NCI-H524 (cell line): Measurements from ENCODE around the gene MSI2.
"Not testable (repeated sequence)": the region's sequence is repeated elsewhere in the genome, so short reads cannot be mapped to it uniquely, and the experiment has no call there.

ENCODE experiments used
- DNase-seq, 2 experiments: peaks; one replicate each; lab custom pipeline; 2025; lab: John Stamatoyannopoulos, UW

Gene MSI2

DNA sequence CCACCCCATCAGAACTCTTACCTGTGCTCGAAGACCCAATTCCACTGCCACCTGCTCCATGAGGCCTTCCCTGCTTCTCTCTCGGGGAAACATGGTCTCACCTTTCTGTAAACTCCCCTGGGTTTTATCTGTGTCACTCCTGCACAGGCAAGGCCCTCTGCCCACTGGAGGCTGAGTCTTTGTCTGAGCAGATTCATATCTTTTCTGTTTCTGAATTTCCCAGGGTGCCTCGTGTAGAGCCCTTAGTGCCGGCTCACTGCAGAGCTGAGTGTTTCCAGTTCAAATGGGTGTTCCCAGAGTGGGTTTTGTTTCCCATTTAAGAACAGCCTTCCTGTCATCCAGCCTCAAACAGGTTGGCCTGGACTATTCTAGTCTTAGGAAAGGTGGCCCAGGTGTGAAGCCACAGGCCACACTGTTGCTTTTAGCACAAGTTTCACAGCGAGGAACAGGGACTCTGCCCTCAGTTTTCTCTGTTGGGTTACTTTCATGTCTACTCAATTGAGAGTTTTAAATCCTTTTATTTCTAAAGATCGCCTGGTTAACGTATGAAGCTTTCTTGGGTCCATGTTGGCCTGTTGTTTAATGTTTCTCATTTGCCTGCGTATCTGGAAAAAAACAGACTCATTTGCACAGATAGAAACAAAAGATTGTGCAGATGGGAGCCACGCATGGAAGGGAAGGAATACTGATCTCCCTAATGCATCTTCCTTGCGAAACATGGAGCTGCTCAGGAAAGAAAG lies 228.7 kb downstream of the MSI2 start:
- no peak for DNase-seq

DNA sequence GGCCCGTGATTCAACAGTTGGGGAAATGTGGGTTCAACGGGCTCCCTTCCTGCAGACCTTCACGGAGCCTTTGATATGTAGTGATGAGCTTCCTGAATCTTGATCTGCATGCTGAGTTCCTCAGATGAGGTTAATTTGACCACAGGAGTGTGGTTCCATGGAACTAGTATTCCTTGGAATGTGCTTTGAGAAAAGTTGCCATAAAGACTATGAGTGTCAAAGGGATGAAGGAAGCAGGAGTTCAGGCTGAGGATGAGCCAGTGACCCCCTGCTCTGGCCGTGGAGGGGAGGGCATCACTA lies 229.2 kb downstream of the MSI2 start:
- DNase-seq: no peak

DNA sequence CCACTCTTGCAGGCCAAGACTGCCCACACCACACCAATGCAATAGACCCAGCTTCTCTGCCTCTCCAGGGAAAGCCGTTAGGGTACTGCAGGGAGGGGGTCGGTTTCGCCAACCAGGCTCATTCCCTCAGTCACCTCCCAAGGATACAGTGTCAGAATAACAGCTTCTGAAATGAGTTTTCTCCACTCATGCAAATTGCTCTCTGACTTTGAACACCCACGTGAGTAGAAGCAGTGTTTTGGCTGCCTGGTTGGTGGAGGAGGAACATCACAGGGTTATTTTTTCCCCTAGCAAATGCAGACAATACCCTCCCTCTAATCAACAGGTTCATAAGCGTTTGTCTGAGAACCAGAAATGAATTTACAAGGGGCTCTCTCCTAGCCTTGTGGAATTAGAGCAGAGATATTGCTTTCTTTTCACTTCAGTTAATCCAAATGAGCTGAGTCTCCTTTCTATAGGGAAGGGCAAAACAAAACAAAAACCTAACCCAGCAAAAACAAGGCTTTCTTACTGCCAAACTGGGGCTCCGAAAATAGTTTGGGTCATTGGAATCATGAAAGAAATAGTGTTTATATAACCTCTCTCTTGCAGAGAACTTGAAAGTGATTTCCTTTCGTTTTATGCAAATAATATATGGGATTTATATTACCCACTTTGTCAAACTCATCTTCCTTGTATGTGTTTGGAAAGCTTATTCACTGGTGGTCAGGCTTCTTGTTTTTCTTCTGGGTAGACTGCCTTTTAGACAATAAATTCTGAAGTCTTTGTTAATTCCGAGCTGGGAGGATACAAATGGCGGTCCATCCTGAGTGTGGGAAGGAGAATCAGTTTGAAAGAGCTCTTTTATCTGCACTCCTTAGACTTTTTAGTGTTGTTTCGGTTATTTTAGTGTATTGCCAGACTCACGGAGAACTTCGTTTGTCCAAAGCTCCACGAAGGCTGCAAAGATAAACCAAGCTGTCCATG lies 229.9 kb downstream of the MSI2 start:
- no peak for DNase-seq

DNA sequence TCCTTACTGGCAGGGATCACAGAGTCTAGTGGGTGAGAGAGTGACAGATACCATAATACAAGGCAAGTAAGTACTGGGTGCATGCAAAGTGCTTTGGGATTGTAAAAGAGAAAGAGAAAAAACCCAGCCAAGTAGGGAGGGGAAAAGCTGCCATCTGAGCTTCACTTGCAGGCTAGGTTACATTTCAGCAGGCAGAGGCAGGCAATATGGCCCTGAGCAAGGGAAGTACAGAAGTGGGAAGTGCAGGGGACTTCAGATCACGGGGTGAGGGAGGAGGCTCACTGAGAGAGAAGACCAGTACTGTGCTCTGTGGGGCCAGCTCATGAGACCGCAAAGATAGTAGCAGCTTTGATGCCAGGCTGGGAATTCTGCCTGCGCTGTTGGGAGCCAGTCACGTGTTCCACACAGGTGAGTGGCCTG lies 230.6 kb downstream of the MSI2 start:
- DNase-seq: no peak

DNA sequence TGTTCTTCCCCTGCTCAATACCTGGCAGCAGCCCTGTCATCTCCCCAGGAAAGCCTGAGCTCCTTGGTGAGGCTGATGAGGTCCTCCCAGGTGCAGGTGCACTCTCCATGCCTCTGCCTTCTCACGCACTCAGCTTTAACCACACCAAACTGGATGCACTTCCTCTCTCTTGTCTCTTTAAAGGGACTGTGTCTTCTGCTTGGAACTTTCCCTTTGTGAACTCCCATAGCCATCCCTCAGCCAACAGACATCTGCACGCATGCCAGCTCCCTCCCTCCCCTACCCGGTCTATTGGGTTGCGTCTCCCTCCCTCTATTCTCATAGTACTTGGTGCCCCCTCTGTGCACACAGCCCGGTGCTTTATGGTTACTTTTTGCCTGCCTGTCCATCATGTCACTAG lies 231.2 kb downstream of the MSI2 start:
- DNase-seq: no peak

DNA sequence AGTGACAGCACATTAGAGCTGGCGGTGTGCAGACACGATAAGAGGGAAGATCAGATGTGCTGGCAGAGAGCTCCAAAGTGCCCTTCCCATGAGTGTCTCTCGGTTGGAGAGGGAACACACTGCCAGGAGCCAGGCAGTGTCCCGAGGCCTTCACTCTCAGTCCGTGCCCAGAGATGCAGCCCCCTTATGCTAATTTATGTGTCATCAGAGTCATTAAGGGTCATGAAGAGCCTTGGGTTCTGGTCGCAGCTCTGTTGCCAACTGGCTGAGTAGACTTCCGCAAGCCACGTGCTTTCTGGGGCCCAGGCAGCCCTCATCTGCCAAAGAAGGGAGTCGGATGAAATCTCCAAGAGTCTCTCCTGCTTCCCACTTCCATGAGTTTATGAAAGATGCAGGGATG lies 232.5 kb downstream of the MSI2 start:
- DNase-seq: no peak

DNA sequence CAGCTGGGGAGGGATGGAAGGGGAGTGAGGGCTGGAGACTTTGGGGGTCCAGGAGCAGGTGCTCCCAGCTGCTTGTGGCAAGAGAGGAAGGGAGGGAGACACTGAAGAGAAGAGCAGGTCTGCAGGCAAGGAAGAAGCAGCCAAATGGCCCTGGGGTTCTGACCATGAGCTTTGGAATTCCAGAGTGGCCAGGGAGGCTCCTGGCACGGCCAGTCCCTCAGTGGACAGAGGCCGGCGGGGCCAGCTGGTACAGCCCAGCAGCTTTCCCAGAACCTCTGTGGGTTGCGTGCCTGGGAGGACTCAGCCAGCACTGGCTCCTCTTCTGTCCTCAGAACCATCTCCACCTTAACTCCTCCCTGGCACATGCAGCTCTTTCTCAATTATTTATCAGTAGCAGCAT lies 233.0 kb downstream of the MSI2 start:
- DNase-seq: no peak

DNA sequence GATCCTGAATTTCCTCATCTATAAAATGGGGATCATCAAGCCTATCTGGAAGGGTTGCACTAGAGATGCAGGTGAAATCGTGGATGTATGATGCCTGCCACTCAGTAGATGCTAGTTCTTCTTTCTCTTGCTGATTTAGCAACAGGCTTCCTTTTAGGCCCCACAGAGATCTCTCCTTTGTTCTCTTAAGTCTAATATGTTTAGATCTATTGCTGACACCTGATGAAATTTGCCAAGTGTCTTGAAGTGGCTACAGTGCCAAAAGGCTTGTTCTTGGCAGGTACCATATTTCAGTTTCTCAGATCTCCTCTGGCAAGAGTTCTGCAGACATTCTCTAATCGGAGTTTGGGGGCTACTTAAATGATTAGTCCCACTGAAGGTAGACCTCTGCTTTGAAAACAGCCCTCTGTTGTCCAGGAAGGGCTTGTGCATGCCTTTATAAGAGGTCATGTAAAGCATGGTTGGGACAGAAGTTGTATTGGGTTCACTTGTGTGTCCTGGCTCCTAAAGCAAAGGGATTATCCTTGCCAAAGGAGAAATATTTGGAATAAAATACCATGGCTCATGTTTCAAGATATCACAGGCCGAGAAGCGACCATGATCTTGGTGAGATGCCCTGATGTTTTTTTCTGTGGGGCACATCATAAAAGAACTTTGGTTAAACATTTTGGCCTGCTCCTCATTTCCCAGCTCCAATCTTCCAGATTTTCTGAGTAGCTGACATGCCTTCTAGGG lies 234.0 kb downstream of the MSI2 start:
- DNase-seq: no peak

DNA sequence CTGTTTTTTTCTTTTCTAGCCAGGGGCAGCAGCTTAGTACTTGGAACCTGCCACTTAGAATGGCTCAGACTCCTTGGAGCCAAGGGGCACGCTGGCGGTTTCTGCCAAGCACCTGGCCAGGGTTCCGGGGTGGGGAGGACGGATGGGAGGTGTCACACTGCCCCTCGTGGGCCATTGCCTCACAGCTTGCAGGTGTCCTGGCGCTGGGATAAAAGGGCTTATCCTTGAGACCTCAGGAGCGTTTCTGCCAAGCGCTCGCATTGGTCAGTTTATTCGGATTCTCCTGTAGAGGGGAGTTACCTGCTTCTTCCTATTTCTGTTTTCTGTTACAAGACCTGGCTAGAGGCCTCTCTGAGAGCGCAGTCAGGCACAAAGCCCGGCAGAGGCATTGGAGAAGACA lies 234.6 kb downstream of the MSI2 start:
- peak in 1 of 2 experiments; percentile 76 for DNase-seq

DNA sequence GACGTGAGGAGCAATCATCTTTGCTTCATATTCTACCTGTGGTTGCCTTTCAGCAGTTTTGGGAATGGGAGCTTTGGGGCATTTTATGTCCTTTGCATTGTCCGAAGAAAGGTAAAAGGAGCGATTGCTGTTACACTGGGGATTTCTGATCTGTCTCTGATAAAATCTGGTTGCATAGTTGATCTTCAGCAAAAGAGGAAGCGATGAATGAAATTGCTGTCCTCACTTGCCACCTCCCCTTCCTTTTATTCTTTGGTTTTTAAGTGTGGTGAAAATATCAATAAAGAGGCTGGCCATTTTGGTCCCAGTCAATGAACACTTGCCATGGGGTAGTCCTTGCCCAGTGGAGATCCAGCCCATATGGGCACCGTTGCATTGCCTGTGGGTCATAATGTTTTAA lies 236.8 kb downstream of the MSI2 start:
- DNase-seq: no peak

DNA sequence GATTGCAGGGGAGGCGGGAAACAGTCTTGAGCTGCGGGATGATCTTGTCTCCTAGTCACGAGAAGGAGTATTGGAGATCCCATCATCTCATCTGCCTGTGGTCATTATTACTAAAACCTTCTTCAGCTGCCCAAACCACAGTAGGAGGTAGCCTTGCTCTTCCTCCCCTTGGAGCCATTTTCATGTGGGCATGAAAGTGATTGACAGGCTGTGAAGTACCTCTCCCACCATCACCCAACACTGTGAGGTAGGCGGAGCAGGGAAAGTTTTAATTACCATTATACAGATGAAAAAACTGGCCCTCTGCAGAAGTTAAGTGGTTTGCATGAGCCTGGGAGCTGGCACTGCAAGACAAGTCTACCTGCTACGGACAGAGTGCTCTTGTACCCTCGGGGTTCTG lies 237.3 kb downstream of the MSI2 start:
- DNase-seq: no peak

DNA sequence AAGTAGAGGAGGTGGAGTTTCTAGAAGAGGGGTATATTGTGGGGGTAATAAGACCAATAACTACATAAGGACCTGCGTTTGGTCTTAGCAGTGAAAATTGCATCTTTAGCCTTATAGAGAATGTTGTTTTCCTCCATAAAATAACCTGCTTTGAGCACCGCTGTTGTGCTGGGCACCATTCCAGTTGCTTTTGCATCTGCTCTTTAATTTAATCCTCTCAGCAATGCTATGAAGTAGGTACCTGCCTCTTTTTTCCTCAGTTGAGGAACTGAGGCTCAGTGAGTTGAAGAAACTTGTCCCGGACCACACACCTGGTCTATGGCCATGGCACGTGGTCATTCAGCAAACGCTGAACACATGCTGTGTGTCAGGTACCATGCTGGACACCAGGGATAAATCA lies 238.1 kb downstream of the MSI2 start:
- no peak for DNase-seq

DNA sequence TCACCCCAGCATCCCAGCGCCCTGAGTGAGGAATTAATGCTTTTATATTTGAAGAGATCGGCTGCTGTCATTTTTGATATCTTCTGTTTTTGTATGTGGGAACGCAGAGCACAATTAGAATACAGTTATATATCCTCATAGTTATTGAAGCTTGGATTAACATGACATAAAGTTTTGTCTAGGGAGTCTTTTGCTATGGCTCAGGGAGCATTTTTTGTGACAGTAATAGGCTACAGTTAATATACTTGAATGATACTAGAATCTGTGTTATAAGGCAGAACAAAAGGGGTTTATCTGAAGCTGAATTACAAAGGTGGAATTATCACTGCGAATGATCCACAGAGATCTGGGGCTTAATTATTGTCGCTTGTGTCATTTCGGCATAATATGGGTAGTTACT lies 239.4 kb downstream of the MSI2 start:
- no peak for DNase-seq

DNA sequence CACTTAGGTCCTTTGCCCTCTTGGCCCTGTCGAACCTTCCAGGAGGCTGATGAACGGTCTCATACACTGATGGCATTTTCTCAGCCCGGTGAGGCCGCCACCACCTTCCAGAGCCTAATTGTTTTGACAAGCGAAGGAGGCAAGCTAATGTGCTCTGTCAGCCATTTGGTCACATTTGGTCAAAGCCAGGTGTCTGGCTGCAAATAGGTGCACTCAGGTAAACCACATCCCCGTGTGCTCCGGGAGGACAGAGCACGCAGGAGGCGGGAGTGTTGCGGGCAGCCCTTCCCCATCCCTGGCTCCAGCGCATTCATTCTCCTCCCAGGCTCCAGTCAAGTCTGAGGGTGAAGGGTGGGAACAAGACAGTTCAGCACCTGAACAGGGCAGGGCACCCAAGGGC lies 240.1 kb downstream of the MSI2 start:
- DNase-seq: no peak

DNA sequence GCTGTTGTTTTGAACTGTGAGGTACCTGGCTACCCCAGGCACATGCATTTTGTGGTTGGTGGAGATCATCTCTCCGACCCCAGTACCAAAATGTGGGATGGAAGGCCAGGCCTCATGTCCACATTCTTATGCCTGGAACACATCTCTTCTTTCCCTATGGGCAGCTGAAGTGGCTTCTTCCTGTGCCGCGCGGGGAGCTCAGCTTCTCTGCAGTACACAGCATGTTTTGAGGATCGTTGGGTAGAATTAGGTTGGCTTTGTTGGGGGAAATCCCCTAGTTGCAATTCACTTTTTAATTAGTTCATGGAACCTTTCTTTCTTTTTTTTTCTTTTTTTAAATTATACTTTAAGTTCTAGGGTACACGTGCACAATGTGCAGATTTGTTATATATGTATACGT lies 242.1 kb downstream of the MSI2 start:
- no peak for DNase-seq

DNA sequence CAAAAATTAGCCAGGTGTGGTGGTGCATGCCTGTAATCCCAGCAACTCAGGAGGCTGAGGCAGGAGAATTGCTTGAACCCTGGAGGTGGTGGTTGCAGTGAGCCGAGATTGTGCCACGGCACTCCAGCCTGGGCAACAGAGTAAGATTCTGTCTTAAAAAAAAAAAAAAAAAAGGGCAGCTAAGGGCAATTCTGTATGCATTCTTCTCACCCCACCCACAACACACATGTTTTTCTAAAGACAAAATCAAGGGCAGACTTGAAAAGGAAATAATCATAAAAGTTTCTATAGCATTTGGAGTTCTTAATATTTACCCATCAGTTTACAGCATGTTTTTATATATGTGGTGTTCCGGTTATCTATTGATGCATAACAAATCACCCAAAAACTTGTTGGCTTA lies 242.9 kb downstream of the MSI2 start:
- not testable (repeated sequence) for DNase-seq

DNA sequence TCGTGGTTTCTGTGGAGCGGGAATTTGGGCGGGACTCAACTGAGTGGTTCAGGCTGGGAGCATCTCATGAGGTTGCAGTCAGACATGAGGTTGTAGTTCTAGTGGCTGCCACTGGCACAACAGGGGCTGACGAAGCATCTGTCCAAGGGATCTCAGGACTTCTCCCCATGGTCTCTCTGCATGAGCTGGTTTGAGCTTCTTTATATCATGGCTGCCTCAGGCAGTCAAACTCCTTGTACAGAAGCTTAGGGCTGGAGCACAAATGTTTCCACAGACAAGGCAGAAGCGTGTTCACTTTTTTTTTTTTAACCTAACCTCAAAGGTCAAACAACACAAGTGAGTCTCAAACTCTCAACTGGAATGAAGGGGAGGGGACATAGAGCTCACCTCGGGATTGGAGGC lies 243.3 kb downstream of the MSI2 start:
- peak in 1 of 2 experiments; percentile 36 for DNase-seq

DNA sequence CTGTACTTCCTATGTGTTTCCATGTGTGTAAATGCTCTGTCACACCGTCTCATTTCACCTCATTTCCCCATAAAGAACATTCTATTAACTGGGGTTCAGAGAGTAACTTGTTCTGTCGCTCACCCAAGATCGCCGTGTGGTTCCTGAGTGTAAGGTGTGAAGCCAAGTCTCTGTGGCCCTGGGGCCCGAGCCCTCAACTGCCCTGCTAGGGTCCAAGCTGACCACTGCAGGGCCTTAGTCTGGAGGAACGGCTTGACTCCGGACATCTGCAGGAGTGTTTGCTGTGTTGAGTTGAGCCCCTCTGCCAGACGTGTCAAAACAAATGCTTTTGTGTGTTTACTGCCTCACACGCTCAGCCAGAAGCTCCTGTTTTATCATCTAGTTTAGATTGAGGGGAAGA lies 244.7 kb downstream of the MSI2 start:
- no peak for DNase-seq

DNA sequence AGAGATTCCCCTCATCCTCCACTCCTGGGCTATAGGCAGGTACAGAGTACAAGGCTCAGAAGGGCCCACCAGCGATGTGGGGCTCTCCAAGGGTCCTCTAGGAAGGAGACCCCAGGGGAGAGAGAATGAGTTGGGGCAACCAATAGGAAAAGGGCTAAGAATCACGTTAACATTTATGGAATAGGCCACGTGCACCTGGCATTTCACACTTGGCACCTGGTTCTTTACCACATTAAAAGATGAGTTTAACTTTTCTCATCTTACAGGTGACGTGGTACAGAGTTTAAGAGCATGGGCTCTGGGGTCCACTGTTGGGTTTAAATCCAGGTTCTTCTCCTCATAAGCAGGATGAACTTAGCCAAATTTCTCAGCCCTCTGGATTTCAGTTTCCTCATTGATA lies 245.7 kb downstream of the MSI2 start:
- no peak for DNase-seq

DNA sequence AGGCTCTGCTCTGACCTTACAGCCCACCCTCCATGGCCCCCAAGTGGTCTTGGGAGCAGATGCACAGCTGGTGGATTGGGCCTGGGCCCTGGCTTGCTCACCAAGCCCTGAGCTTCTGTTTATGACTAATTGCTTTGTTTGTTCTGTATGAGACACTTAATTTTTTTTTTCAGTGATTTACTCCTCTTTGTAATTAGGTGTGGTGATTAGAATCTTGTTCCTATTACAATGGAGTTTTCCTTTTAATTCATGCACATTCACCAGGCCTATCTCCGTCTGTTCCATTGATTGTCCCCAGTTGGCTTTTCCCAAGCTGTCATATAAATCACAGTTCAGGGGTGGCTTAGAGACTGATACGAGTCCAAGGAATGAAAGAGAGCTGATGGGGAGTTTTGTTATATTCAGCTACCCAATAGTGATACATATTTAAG lies 246.5 kb downstream of the MSI2 start:
- peak in 1 of 2 experiments; percentile 57 for DNase-seq

DNA sequence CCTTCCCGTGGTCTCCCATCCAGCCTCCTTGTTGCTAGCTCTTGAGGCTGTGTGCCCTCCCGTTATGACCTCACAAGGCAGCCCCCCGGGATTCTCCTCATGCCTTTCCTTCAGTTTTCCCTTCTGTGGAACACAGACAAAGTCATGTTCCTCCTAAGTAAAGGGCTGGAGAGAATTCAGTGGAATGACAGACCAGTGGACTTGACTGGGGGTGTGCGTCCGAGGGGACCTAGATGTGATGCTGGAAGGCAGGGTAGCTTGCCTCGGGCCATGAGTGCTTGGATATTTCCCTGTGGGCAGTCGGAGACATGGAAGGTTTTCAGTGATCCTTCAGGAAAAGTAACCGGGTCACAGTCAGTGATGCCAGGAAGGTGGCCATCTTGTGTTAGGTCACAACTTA lies 247.9 kb downstream of the MSI2 start:
- DNase-seq: no peak

DNA sequence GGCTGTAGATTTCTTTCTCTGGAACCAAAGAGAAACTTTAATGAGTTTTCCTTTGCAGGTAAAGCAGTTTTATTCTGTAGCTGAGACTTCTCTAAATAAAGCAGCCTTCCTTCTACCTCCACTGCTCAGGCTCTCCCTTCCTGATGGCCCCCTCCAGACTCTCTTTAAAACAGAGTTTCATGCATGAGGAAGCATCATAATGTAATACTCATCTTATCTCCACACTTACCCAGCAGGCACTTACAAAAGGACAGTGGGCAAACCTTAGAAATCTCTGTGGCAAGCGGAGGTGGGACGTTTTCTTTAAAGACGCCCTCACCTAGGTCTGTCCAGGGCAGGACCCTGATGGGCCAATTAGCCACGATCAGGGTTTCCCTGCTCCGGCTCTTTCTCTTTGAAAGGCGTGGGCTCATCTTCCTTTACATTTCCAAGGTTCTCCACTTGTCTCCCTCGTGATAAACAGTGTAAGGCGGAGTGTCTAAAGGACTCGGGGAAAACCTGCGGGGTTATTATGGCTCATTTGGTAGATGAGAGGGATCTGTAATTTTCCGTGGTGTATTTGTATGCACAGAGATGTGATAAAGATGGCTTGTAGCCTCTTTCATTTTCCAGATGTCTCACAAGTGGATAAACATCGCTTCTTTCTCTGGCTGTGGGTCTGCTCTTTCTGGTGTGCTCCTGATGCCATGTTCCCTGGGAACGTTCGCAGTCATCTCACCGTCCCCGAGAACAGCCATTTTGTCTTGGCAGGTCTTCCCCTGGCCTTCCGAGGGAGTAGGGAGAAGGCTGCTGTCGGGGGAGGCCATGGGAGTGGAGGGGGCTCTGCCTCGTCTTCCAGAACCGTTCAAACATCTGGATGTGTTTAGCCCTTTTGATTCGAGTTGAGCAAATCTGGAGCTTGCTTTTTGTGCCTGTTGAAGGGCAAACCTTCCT lies 249.8 kb downstream of the MSI2 start:
- DNase-seq: no peak
